Vagina (tissue), 2 donors: ENCODE results near the gene SMG1. TPM values are rescaled to one million over a fixed set of nuclear protein-coding genes. Genes with fewer than 3 reads are reported as not detected.
"Not testable (repeated sequence)": the region's sequence is repeated elsewhere in the genome, so short reads cannot be mapped to it uniquely, and the experiment has no call there.

ENCODE experiments used
- DNase-seq, 2 donors: peaks; one replicate each; pipeline ENCODE4 v3.0.0-alpha.2; 2017; ENCODE audit errors: extremely low spot score in 2 of 2
- H3K27ac ChIP-seq: fragments of 200-600 bp; sonication (generic); one replicate; pipeline ENCODE4 v1.5.1; 2019
- H3K27me3 ChIP-seq: fragments of 200-600 bp; sonication (generic); one replicate; pipeline ENCODE4 v1.5.1; 2019
- H3K36me3 ChIP-seq, 2 donors: fragments of 200-600 bp; sonication (generic); one replicate each; pipeline ENCODE4 v1.5.1; 2017 to 2019
- H3K4me1 ChIP-seq: fragments of 200-600 bp; sonication (generic); one replicate; pipeline ENCODE4 v1.5.1; 2019
- H3K4me3 ChIP-seq, 2 donors: fragments of 200-600 bp; sonication (generic); 1 replicate in 1 of 2; 2 replicates in 1 of 2; pipeline ENCODE4 v1.5.1; 2016 to 2019
- H3K9me3 ChIP-seq: fragments of 200-600 bp; sonication (generic); one replicate; pipeline ENCODE4 v1.5.1; 2019
- CTCF ChIP-seq, 3 experiments: fragments of 450-650 bp in 2 of 3; fragments of 200-600 bp in 1 of 3; sonication (generic) in 1 of 3; IDR thresholded peaks; one replicate each; pipeline ENCODE4 v1.5.1; 2017 to 2019; ENCODE audit warnings: antibody characterized with exemption in 3 of 3, mild to moderate bottlenecking in 2 of 3, moderate library complexity in 2 of 3
- POLR2A ChIP-seq, 2 donors: fragments of 450-650 bp; IDR thresholded peaks; one replicate each; pipeline ENCODE4 v1.6.1; 2017; ENCODE audit warnings: antibody characterized with exemption in 2 of 2, mild to moderate bottlenecking in 2 of 2, moderate library complexity in 2 of 2
- POLR2AphosphoS5 ChIP-seq, 2 donors: sonication (generic); formaldehyde crosslinking; IDR thresholded peaks; one replicate each; pipeline ENCODE4 v1.9.0; 2017; ENCODE audit warnings: antibody characterized with exemption in 2 of 2, mild to moderate bottlenecking in 2 of 2, low read depth in 1 of 2; ENCODE audit not compliant: insufficient read depth in 1 of 2
- intact Hi-C: fragments of 100-400 bp; cut with DNase I; formaldehyde crosslinking; loops from one replicate; pipeline ENCODE4 v1.15.1; 2023
- total RNA-seq: library from RNA; depleted of rRNA; stranded (reverse); fragments of >200 nt; gene quantifications from one replicate; pipeline ENCODE4 v1.2.3, GENCODE V29; 2016

Gene SMG1
- total RNA-seq, 1 donor from 2014 or later = 106 TPM

GRCh38 chr16:18965555-18965954 is 39.3 kb upstream of the SMG1 start:
- DNase-seq = no peak
- H3K4me1 ChIP-seq = peaks cover 14% of the 10 kb centered on the region
- TF ChIP-seq POLR2A (IDR thresholded peaks at IDR 0.05) (no peak), POLR2AphosphoS5 (IDR thresholded peaks at IDR 0.05; ENCODE audit: insufficient read depth in 1 of 2, low read depth in 1 of 2) (no peak), CTCF (IDR thresholded peaks at IDR 0.05) (no peak)
- H3K9me3 ChIP-seq = no peaks in the 10 kb centered on the region
- intact Hi-C loops = no loop called here
- no peaks in the 10 kb centered on the region for H3K36me3 ChIP-seq
- H3K27ac ChIP-seq = no peak overlapping the region
- no peak overlapping the region for H3K4me3 ChIP-seq
- no peaks in the 10 kb centered on the region for H3K27me3 ChIP-seq

GRCh38 chr16:18959031-18959505 is 32.9 kb upstream of the SMG1 start:
- Histone ChIP-seq H3K27me3 (no peaks in the 10 kb centered on the region), H3K9me3 (no peaks in the 10 kb centered on the region), H3K36me3 (no peaks in the 10 kb centered on the region), H3K4me1 (peaks cover 9% of the 10 kb centered on the region), H3K4me3 (no peak overlapping the region), H3K27ac (no peak overlapping the region)
- intact Hi-C loops = loop anchor here (10.0 kb wide), 1 partner anchor 154 kb away; the partner anchor contains the start of gene ARL6IP1
- DNase-seq = no peak
- TF ChIP-seq POLR2AphosphoS5 (IDR thresholded peaks at IDR 0.05; ENCODE audit: insufficient read depth in 1 of 2, low read depth in 1 of 2) = no peak
- TF ChIP-seq POLR2A (IDR thresholded peaks at IDR 0.05) = no peak
- TF ChIP-seq CTCF (IDR thresholded peaks at IDR 0.05) = no peak

- DNase-seq = no peak
- intact Hi-C loops = loop anchor here (10.0 kb wide), 1 partner anchor 154 kb away; the partner anchor contains the start of gene ARL6IP1
Observed at GRCh38 chr16:18958621-18959029, 32.4 kb upstream of the SMG1 start.

GRCh38 chr16:18956658-18957241 is 30.5 kb upstream of the SMG1 start:
- H3K27ac ChIP-seq, H3K4me3 ChIP-seq, H3K36me3 ChIP-seq, H3K4me1 ChIP-seq, DNase-seq, H3K27me3 ChIP-seq, H3K9me3 ChIP-seq: not testable (repeated sequence)
- intact Hi-C loops = loop anchor here (10.0 kb wide), 1 partner anchor 152 kb away; the partner anchor contains the start of gene ARL6IP1

More at GRCh38 chr16:18958621-18959029, 32.4 kb upstream of the SMG1 start:
- Histone ChIP-seq H3K9me3 (no peaks in the 10 kb centered on the region), H3K4me3 (no peak overlapping the region), H3K27me3 (no peaks in the 10 kb centered on the region), H3K36me3 (no peaks in the 10 kb centered on the region), H3K27ac (no peak overlapping the region), H3K4me1 (peaks cover 9% of the 10 kb centered on the region)
- TF ChIP-seq CTCF (IDR thresholded peaks at IDR 0.05) (no peak), POLR2AphosphoS5 (IDR thresholded peaks at IDR 0.05; ENCODE audit: insufficient read depth in 1 of 2, low read depth in 1 of 2) (no peak)

GRCh38 chr16:18955874-18956580 is 29.8 kb upstream of the SMG1 start:
- not testable (repeated sequence) for H3K9me3 ChIP-seq, DNase-seq, H3K4me1 ChIP-seq, H3K4me3 ChIP-seq, H3K27ac ChIP-seq, H3K27me3 ChIP-seq, H3K36me3 ChIP-seq
- intact Hi-C loops = loop anchor here (10.0 kb wide), 1 partner anchor 151 kb away; the partner anchor contains the start of gene ARL6IP1

GRCh38 chr16:18953547-18953946 is 27.3 kb upstream of the SMG1 start:
- intact Hi-C loops = loop anchor here (10.0 kb wide), 1 partner anchor 149 kb away; the partner anchor contains the start of gene ARL6IP1
- DNase-seq = no peak
- Histone ChIP-seq H3K27me3 (no peaks in the 10 kb centered on the region), H3K4me1 (no peaks in the 10 kb centered on the region), H3K9me3 (no peaks in the 10 kb centered on the region), H3K36me3 (no peaks in the 10 kb centered on the region), H3K27ac (no peak overlapping the region), H3K4me3 (no peak overlapping the region)
- TF ChIP-seq POLR2A (IDR thresholded peaks at IDR 0.05) = no peak
- no peak for TF ChIP-seq CTCF (IDR thresholded peaks at IDR 0.05)
- TF ChIP-seq POLR2AphosphoS5 (IDR thresholded peaks at IDR 0.05; ENCODE audit: insufficient read depth in 1 of 2, low read depth in 1 of 2) = no peak
